IMR-90 (cell line): Measurements from ENCODE around the gene CUBN. TPM values are rescaled to one million over a fixed set of nuclear protein-coding genes. Genes with fewer than 3 reads are reported as not detected.
A peak's percentile ranks its signal among the peaks of the same experiment; 100 is the strongest.

Experiments
- ATAC-seq: fragments of 200-7000 bp; cut with Tn5 transposase; 2 replicates; pipeline ENCODE4 v1.9.1; 2020; ENCODE audit warnings: low read depth, mild to moderate bottlenecking, moderate library complexity
- BruUV-seq: library from RNA; stranded (reverse); fragments of 400-500 nt; replicated peaks from 2 replicates; lab custom pipeline; 2021; lab: Mats Ljungman, UMichigan
- CTCF ChIA-PET: fragments of 300-600 bp; formaldehyde crosslinking; extraction: SDS; loops from one replicate; lab custom pipeline; 2021; ENCODE audit warnings: antibody characterized with exemption; lab: Yijun Ruan, JAX
- POLR2A ChIA-PET: fragments of 300-600 bp; sonication (Branson Sonifier 250); formaldehyde crosslinking; loops from one replicate; lab custom pipeline; 2022; ENCODE audit warnings: antibody characterized with exemption; ENCODE audit not compliant: unreplicated experiment; lab: Charles Lee
- DNase-seq: peaks from one replicate; pipeline ENCODE4 v3.0.0; 2013
- H2AFZ ChIP-seq: replicated peaks from 2 replicates; pipeline ENCODE3; 2013; ENCODE audit warnings: low read length, mild to moderate bottlenecking; ENCODE audit not compliant: poor library complexity
- H2AK5ac ChIP-seq: 2 replicates; pipeline ENCODE4 v1.6.1; 2013; ENCODE audit warnings: low read depth, low read length, inconsistent platforms
- H2AK9ac ChIP-seq: replicated peaks from 2 replicates; pipeline ENCODE3; 2013; ENCODE audit warnings: mild to moderate bottlenecking, low read depth, low read length, moderate library complexity; ENCODE audit not compliant: poor library complexity
- H2BK120ac ChIP-seq: 2 replicates; pipeline ENCODE4 v1.6.1; 2013; ENCODE audit warnings: low read depth, low read length, inconsistent platforms
- H2BK15ac ChIP-seq: 3 replicates; pipeline ENCODE4 v1.6.1; 2013; ENCODE audit warnings: low read depth, low read length, inconsistent platforms
- H2BK20ac ChIP-seq: 2 replicates; pipeline ENCODE4 v1.6.1; 2013; ENCODE audit warnings: low read depth, mild to moderate bottlenecking, inconsistent platforms, low read length, moderate library complexity
- H2BK5ac ChIP-seq: 2 replicates; pipeline ENCODE4 v1.6.1; 2013; ENCODE audit warnings: mild to moderate bottlenecking, low read depth, low read length, inconsistent platforms; ENCODE audit not compliant: poor library complexity, severe bottlenecking
- H3K14ac ChIP-seq: replicated peaks from 2 replicates; pipeline ENCODE4 v1.6.1; 2013; ENCODE audit warnings: low read depth, low read length, inconsistent platforms
- H3K18ac ChIP-seq: 2 replicates; pipeline ENCODE4 v1.6.1; 2013; ENCODE audit warnings: low read depth, low read length, control low read depth
- H3K23ac ChIP-seq: 2 replicates; pipeline ENCODE4 v1.6.1; 2013; ENCODE audit warnings: low read depth, low read length, inconsistent platforms
- H3K27ac ChIP-seq: 2 replicates; pipeline ENCODE4 v1.5.1; 2013; ENCODE audit warnings: mild to moderate bottlenecking, control low read depth, low read length; ENCODE audit not compliant: insufficient read depth
- H3K27me3 ChIP-seq: 2 replicates; pipeline ENCODE4 v1.6.1; 2013; ENCODE audit warnings: low read length; ENCODE audit not compliant: control insufficient read depth, insufficient read depth
- H3K36me3 ChIP-seq: 2 replicates; pipeline ENCODE4 v1.6.1; 2013; ENCODE audit warnings: low read length, mixed read lengths; ENCODE audit not compliant: control insufficient read depth, insufficient read depth
- H3K4ac ChIP-seq: 2 replicates; pipeline ENCODE4 v1.6.1; 2013; ENCODE audit warnings: low read depth, low read length, inconsistent platforms
- H3K4me1 ChIP-seq: 2 replicates; pipeline ENCODE4 v1.6.1; 2013; ENCODE audit warnings: low read length, mixed read lengths; ENCODE audit not compliant: control insufficient read depth, insufficient read depth
- H3K4me2 ChIP-seq: 2 replicates; pipeline ENCODE4 v1.6.1; 2013; ENCODE audit warnings: low read depth, mild to moderate bottlenecking, control low read depth, low read length, moderate library complexity
- H3K4me3 ChIP-seq: 2 replicates; pipeline ENCODE4 v1.5.1; 2013; ENCODE audit warnings: low read depth, mild to moderate bottlenecking, control low read depth, low read length, moderate library complexity; ENCODE audit not compliant: insufficient read depth
- H3K56ac ChIP-seq: 2 replicates; pipeline ENCODE4 v1.6.1; 2013; ENCODE audit warnings: low read length, inconsistent platforms; ENCODE audit not compliant: insufficient read depth; ENCODE audit errors: extremely low read depth
- H3K79me1 ChIP-seq, 2 experiments: 2 replicates each; pipeline ENCODE4 v1.6.1; 2013; ENCODE audit warnings: low read length in 2 of 2, inconsistent platforms in 1 of 2, low read depth in 1 of 2
- H3K9ac ChIP-seq: 2 replicates; pipeline ENCODE4 v1.6.1; 2013; ENCODE audit warnings: low read depth, low read length, control low read depth
- H3K9me1 ChIP-seq: 2 replicates; pipeline ENCODE4 v1.6.1; 2013; ENCODE audit warnings: low read length, inconsistent platforms; ENCODE audit not compliant: insufficient read depth
- H3K9me3 ChIP-seq: 2 replicates; pipeline ENCODE4 v1.6.1; 2013; ENCODE audit warnings: low read length; ENCODE audit not compliant: control insufficient read depth, insufficient read depth
- H4K20me1 ChIP-seq: 2 replicates; pipeline ENCODE4 v1.6.1; 2013; ENCODE audit warnings: low read length, inconsistent platforms; ENCODE audit not compliant: insufficient read depth
- H4K5ac ChIP-seq: 2 replicates; pipeline ENCODE4 v1.6.1; 2013; ENCODE audit warnings: mild to moderate bottlenecking, low read depth, low read length, control low read depth
- H4K8ac ChIP-seq, 2 experiments: 2 replicates each; pipeline ENCODE4 v1.6.1; 2013; ENCODE audit warnings: low read depth in 2 of 2, low read length in 2 of 2, control low read depth in 1 of 2, inconsistent platforms in 1 of 2
- H4K91ac ChIP-seq: 2 replicates; pipeline ENCODE4 v1.6.1; 2013; ENCODE audit warnings: low read depth, low read length, inconsistent platforms; ENCODE audit not compliant: insufficient read depth
- FOS ChIP-seq: fragments of 150-350 bp; IDR thresholded peaks from 2 replicates; pipeline ENCODE4 v1.6.1; 2016; ENCODE audit warnings: low read depth, low read length
- RCOR1 ChIP-seq: IDR thresholded peaks from 2 replicates; pipeline ENCODE4 v1.6.1; 2012; ENCODE audit warnings: mild to moderate bottlenecking, low read length, improper control_type of control experiment; ENCODE audit not compliant: insufficient replicate concordance
- RFX5 ChIP-seq: IDR thresholded peaks from 2 replicates; pipeline ENCODE4 v1.8.0; 2012; ENCODE audit warnings: low read depth, mild to moderate bottlenecking, low read length, moderate library complexity
- WGBS, 2 experiments: methylation state at CpG; one replicate each; pipeline versions ENCODE4 v1.1.5 to v1.1.7; 2013; ENCODE audit warnings: missing lambda C conversion rate in 2 of 2; ENCODE audit not compliant: insufficient read length in 1 of 2; ENCODE audit errors: extremely low coverage in 2 of 2; 5-methylcytosine and 5-hydroxymethylcytosine counted together
- dilution Hi-C: fragments of 300-500 bp; cut with HindIII; formaldehyde crosslinking; loops from one replicate; pipeline ENCODE4 v1.14.3; 2018; ENCODE audit warnings: low sequenced_read_pairs; ENCODE audit not compliant: unreplicated experiment
- in situ Hi-C: fragments of 300-500 bp; cut with MboI; formaldehyde crosslinking; loops from 3 replicates; pipeline ENCODE4 v1.14.3; 2019; ENCODE audit warnings: low sequenced_read_pairs, inconsistent platforms, mixed read lengths
- intact Hi-C: fragments of 100-400 bp; cut with micrococcal nuclease; formaldehyde crosslinking; loops from 2 replicates; pipeline ENCODE4 v1.10.0; 2022
- polyA plus RNA-seq, 3 experiments: library from polyadenylated mRNA; depleted of rRNA; stranded (reverse); fragments of >200 nt; gene quantifications; 2 replicates each; pipeline ENCODE4 v1.2.3, GENCODE V29; 2012; ENCODE audit warnings: low replicate concordance in 1 of 3
- total RNA-seq: library from RNA; depleted of rRNA; stranded (reverse); fragments of >200 nt; gene quantifications from 2 replicates; pipeline ENCODE4 v1.2.3, GENCODE V29; 2012

The CUBN gene
- total and polyA plus RNA-seq, 2 of the 4 experiments (the other 2 are of a cell fraction): 0.19 to 0.54 TPM

DNA sequence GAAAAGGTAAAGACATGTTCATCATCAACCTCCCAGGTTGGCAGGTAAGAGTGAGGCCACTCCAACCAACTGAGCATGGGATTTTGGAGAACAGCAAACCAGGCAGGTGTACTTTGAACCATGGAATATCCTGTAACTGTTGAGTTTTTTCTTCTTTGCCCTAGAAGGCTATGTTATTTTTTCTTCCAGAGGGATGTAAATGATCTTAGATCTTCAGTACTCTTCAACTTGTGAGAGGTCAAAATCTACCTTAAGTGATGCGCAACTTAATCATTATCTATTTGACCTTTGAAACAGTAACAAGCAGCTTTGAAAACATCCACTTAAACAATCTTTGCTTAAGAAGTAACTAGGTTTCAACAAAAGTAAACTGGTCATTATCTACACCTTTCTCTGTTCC, at the start of gene CUBN (continued):
- no peak for TF ChIP-seq RCOR1

- CTCF ChIA-PET: interaction anchor here (0.9 kb wide), 1 partner anchor 21 kb away, joined by 5 read pairs; no protein-coding TSS in a partner anchor
Observed at GRCh38 chr10:17179002-17179401, 49.4 kb upstream of the CUBN start.

More at GRCh38 chr10:17179002-17179401, 49.4 kb upstream of the CUBN start:
- ATAC-seq (peak; percentile 21; the same call in 1 of the 2 replicates), DNase-seq (peak; percentile 40)
- Histone ChIP-seq H2AFZ (no peak overlapping the region), H3K4ac (no peak overlapping the region), H3K4me1 (peaks cover 6% of the 10 kb centered on the region), H3K56ac (no peak overlapping the region), H2AK9ac (no peak overlapping the region), H2BK120ac (no peak overlapping the region), H3K9me3 (no peaks in the 10 kb centered on the region), H3K14ac (no peak overlapping the region), H3K18ac (peak overlapping the region; percentile 31; the same call in 1 of the 2 replicates), H3K4me3 (no peak overlapping the region), H3K36me3 (no peaks in the 10 kb centered on the region), H3K27me3 (no peaks in the 10 kb centered on the region), H3K4me2 (no peak overlapping the region), H2BK20ac (no peak overlapping the region), H4K8ac (no peak overlapping the region), H4K91ac (no peak overlapping the region), H2BK5ac (no peak overlapping the region), H3K27ac (no peak overlapping the region), H4K20me1 (no peaks in the 10 kb centered on the region), H2BK15ac (no peak overlapping the region; the same call in 2 of the 3 replicates), H3K23ac (no peak overlapping the region), H3K9me1 (peaks cover 3% of the 10 kb centered on the region), H3K79me1 (peaks cover 3 to 10% of the 10 kb centered on the region in 2 experiments; a peak in 1 of 4 replicates), H2AK5ac (peak overlapping the region; percentile 22; the same call in 1 of the 2 replicates), H4K5ac (no peak overlapping the region), H3K9ac (no peak overlapping the region)
- TF ChIP-seq RFX5: no peak
- no peak for TF ChIP-seq FOS
- no CpG with 5 or more reads among the region's 3 CpGs for WGBS, 2 experiments
- POLR2A ChIA-PET: interaction anchor here (0.6 kb wide), 1 partner anchor 51 kb away, joined by 5 read pairs; no protein-coding TSS in a partner anchor
- intact Hi-C loops: no loop called here
- in situ Hi-C loops: no loop called here
- dilution Hi-C loops: no loop called here
- no TSS peak for BruUV-seq
